ENCODE data around the gene SETD9.

The SETD9 gene

DNA sequence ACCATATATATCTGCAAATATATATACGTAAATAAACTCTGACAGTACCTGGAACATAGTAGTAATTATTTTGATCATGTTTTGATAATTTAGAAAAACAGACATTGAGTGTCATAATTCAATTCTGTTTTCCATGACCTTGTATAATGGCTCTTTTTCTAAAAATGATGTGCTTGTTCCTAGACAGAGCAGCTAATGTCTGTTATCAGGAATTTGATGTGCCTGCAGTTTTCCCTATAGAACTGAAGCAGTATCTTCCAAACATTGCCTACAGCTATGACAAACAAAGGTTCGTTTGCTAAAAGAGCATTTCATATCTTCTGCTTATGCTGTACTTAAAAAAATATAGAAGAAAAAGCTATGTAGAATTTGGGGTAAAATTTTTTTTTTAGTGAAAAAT is 5.3 kb downstream of the SETD9 start:
- Histone ChIP-seq H3K27ac (no peak overlapping the region), H3K36me3 (peaks cover 6% of the 10 kb centered on the region), H3K27me3 (ENCODE audit: insufficient read depth, low read depth, severe bottlenecking) (no peaks in the 10 kb centered on the region), H3K9me3 (ENCODE audit: severe bottlenecking) (no peaks in the 10 kb centered on the region), H3K4me3 (ENCODE audit: low read depth, low read length) (no peak overlapping the region)
- TF ChIP-seq, protein P1, sequence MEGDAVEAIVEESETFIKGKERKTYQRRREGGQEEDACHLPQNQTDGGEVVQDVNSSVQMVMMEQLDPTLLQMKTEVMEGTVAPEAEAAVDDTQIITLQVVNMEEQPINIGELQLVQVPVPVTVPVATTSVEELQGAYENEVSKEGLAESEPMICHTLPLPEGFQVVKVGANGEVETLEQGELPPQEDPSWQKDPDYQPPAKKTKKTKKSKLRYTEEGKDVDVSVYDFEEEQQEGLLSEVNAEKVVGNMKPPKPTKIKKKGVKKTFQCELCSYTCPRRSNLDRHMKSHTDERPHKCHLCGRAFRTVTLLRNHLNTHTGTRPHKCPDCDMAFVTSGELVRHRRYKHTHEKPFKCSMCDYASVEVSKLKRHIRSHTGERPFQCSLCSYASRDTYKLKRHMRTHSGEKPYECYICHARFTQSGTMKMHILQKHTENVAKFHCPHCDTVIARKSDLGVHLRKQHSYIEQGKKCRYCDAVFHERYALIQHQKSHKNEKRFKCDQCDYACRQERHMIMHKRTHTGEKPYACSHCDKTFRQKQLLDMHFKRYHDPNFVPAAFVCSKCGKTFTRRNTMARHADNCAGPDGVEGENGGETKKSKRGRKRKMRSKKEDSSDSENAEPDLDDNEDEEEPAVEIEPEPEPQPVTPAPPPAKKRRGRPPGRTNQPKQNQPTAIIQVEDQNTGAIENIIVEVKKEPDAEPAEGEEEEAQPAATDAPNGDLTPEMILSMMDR (IDR thresholded peaks at IDR 0.05; ENCODE audit: low read depth, low read length): no peak
- DNase-seq: no peak

DNA sequence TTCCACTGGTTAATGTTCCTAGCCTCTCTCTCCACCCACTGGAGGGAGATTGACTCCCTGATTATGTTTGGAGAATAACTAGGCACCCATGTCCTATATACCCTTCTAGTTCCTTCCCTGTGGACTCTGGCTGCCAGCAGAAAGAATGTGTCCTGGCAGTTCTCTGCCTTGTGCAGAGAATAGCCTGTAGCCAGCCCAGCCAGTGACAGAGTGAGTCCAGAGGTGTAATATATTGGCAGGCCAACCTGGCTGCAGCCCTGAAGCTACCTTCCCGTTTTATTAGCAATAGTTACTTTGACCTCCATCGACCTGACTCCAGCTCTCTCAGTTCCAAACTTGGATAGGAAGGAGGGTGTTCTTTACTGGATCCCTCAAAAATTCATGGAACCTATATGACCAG is 8.1 kb downstream of the SETD9 start:
- no peaks in the 10 kb centered on the region for H3K27me3 ChIP-seq (ENCODE audit: insufficient read depth, low read depth, severe bottlenecking)
- no peak for DNase-seq
- H3K27ac ChIP-seq: no peak overlapping the region
- no peak overlapping the region for H3K4me3 ChIP-seq (ENCODE audit: low read depth, low read length)
- TF ChIP-seq, protein P1 (IDR thresholded peaks at IDR 0.05; ENCODE audit: low read depth, low read length): no peak
- H3K36me3 ChIP-seq: peaks cover 11% of the 10 kb centered on the region
- no peaks in the 10 kb centered on the region for H3K9me3 ChIP-seq (ENCODE audit: severe bottlenecking)

DNA sequence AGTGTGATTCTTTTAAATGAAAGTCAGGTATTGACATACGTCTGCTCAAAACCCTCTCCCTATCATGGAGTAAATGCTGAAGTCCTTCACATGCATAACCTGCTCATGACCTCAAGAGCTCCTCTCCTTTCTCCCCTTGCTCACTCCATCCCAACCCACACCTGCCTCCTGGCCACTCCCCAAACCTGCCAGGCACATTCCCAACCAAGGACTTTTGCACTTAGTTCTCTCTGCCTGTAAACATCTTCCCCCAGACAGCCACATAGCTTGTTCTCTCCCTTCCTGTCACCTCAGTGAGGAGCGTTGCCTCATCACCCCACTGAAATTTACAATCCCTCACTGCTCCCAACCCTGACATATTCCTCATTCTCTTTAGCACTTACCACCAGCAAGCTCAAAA is 8.7 kb downstream of the SETD9 start:
- no peak overlapping the region for H3K4me3 ChIP-seq (ENCODE audit: low read depth, low read length)
- DNase-seq: no peak
- H3K27me3 ChIP-seq (ENCODE audit: insufficient read depth, low read depth, severe bottlenecking): no peaks in the 10 kb centered on the region
- no peak overlapping the region for H3K27ac ChIP-seq
- H3K9me3 ChIP-seq (ENCODE audit: severe bottlenecking): no peaks in the 10 kb centered on the region
- H3K36me3 ChIP-seq: peaks cover 16% of the 10 kb centered on the region
- TF ChIP-seq, protein P1 (IDR thresholded peaks at IDR 0.05; ENCODE audit: low read depth, low read length): no peak

DNA sequence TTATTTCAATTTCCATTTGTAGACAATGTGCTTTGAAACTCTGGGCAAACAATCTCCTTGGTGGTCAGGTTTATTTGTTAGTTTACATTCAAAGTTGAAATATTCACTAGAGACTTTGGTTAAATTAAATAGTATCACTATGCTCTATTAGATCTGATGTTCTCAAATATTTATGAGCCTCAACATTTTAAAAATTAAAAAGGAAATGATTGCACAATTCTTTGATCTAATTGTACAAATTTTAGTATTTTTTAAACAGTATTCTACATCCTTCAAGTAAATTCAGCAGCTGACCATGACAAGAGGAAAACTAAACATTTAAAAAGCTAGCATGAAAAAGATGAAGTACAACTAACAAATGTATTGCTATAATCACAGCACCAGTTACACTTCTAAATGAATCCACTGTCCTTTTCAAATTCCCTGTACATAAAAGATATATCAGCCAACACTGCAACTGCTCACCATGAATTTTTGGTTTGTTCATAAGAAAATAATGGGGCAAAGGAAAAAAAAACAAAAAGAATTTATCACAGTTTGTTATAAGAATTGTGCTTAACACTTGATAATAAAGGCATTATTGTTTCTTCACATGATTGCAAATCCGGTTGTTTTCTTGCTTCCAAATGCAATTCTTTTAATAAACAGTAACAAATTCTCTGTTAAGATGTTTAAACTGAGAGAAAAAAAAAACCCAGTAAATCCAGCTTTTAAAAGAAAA is 10.7 kb downstream of the SETD9 start:
- Histone ChIP-seq H3K9me3 (ENCODE audit: severe bottlenecking) (no peaks in the 10 kb centered on the region), H3K27me3 (ENCODE audit: insufficient read depth, low read depth, severe bottlenecking) (no peaks in the 10 kb centered on the region), H3K36me3 (peaks cover 27% of the 10 kb centered on the region), H3K27ac (no peak overlapping the region), H3K4me3 (ENCODE audit: low read depth, low read length) (no peak overlapping the region)
- TF ChIP-seq, protein P1 (IDR thresholded peaks at IDR 0.05; ENCODE audit: low read depth, low read length): no peak
- DNase-seq: no peak

DNA sequence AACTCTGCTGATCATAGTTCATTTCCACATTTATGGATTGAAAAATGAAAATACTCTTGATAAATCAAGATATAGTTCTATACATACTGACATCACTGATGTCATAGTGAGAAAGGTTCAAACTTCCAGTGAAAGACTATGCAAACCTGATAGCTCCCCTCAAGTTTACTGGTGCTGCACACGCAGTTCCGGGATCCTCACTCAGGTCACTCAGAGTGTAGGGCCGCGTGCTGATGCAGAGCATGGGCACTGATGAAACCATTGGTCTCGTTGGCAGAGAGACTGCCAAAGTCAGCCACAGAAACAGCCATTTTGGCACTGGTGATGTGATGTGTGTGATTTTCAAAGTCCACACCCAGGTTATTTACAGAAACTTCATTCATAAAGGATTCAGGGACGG is 13.5 kb downstream of the SETD9 start:
- TF ChIP-seq, protein P1 (IDR thresholded peaks at IDR 0.05; ENCODE audit: low read depth, low read length): no peak
- Histone ChIP-seq H3K36me3 (peaks cover 52% of the 10 kb centered on the region), H3K27ac (no peak overlapping the region), H3K4me3 (ENCODE audit: low read depth, low read length) (no peak overlapping the region), H3K27me3 (ENCODE audit: insufficient read depth, low read depth, severe bottlenecking) (no peaks in the 10 kb centered on the region), H3K9me3 (ENCODE audit: severe bottlenecking) (no peaks in the 10 kb centered on the region)
- no peak for DNase-seq

DNA sequence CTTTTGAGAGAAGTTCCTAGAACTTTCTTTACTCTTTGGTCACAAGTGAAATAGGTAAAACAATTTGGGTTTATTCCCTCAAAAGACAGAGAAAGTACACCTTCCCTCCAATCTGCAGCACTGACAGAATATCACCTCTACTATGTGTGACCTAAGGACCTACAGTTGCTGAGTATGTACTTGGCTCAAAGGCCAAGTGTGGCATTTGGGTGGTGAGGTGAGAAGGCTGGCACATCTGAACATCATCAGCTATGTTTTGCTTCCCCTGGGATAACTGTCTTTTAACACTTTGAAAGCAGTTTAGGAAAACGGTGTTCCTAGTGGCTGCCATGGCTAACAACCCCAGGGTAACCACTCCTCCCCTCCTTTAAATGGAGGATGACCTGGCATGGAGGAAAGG is 24.9 kb downstream of the SETD9 start:
- TF ChIP-seq, protein P1 (IDR thresholded peaks at IDR 0.05; ENCODE audit: low read depth, low read length): no peak
- DNase-seq: no peak
- Histone ChIP-seq H3K27me3 (ENCODE audit: insufficient read depth, low read depth, severe bottlenecking) (no peaks in the 10 kb centered on the region), H3K4me3 (ENCODE audit: low read depth, low read length) (no peak overlapping the region), H3K9me3 (ENCODE audit: severe bottlenecking) (no peaks in the 10 kb centered on the region), H3K27ac (no peak overlapping the region), H3K36me3 (peaks cover 91% of the 10 kb centered on the region)
